HG03521 (cell line): ENCODE results near the gene C18orf32.
"Not testable (repeated sequence)": the region's sequence is repeated elsewhere in the genome, so short reads cannot be mapped to it uniquely, and the experiment has no call there.

Experiments
- ATAC-seq: cut with Tn5 transposase; IDR thresholded peaks from one replicate; pipeline ENCODE4 v1.9.1; 2021; ENCODE audit warnings: mild to moderate bottlenecking, moderate library complexity; ENCODE audit not compliant: unreplicated experiment

The C18orf32 gene

DNA sequence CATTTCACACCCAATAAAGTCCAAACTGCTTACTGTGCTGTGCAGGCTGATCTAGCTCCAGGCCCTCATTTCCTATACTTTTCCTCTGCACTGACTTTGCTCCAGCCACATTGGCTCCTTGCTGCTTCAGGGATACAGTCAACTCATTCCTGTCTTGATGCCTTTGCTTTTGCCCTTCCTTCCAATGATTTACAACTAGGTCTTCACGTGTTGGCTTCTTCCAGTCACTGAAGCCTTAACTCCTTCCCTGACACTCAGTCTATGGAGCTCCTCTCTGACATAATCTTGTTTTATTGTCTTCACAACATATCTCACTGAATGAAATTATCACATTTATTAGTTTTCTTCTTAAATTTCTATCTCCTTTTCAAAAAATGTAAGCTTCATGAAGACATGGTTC, 16.9 kb upstream of the C18orf32 start:
- ATAC-seq: no peak

GRCh38 chr18:49500201-49500921, 13.3 kb upstream of the C18orf32 start:
- no peak for ATAC-seq

DNA sequence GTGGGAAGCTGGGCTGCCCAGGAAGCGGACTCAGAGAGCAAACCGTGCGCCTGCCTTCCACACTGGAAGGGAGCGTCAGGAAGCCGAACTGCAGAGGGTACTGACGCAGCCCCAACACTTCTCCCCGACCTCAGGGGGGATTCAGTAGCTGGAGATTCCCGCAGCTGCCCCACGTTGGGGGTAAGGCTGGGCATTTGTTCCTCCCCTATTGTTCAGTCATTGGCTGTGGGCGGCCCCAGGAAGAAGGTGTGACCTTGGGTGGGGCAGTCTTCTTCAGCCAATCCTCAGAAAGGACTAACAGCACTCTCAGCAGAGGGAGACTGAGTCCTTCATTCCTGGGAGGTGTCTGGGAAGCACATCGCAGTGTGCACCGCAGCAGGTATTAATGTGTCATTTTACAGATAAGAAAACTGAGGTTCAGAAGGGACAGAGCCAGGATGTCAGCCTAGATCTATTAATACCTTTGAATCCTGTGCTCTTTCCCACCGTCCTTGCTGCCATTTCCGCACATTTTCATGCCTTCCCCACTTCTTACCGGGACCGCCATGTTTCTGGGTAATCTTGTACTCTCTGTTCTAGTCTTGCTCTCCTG, 12.1 kb upstream of the C18orf32 start:
- ATAC-seq: no peak

- ATAC-seq: no peak
Observed at GRCh38 chr18:49495480-49495879, 8.4 kb upstream of the C18orf32 start.

DNA sequence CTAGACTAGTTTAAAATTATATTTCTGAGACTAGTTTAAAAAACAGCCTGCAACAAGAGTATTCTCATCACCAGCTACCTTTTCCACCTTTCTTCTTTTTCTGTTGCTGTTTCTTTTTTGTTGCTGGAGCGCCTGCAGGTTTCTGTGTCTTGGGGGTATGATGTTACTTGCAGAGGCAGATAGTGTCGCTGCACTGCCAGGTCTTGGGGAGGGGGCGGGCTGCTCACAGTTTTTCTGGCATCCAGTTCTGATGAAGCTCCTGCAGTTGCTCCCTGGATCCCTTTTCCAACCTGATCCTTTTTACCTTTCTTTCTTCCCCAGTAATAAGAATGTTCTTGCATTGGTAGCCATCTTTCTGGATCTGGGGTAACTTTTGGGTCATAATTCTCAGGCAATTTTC, 8.0 kb upstream of the C18orf32 start:
- no peak for ATAC-seq

- ATAC-seq: no peak
Observed at GRCh38 chr18:49494660-49495059, 7.6 kb upstream of the C18orf32 start.

DNA sequence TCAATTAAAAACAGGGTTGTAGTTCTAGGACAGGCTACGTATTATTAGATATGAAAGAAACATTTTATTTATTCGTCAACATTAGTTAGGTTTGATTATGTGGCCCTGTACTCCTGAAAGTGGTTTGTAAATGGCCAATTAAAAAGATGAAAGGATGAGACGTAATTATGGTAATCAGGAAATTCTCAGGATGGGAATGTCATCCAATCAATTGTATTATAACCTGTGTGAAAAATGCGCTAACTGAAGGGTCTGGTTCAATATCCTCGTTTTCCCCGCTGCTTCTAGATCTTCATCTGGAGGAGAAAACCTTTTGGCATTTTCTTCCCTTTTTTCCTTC, 5.6 kb upstream of the C18orf32 start:
- no peak for ATAC-seq

DNA sequence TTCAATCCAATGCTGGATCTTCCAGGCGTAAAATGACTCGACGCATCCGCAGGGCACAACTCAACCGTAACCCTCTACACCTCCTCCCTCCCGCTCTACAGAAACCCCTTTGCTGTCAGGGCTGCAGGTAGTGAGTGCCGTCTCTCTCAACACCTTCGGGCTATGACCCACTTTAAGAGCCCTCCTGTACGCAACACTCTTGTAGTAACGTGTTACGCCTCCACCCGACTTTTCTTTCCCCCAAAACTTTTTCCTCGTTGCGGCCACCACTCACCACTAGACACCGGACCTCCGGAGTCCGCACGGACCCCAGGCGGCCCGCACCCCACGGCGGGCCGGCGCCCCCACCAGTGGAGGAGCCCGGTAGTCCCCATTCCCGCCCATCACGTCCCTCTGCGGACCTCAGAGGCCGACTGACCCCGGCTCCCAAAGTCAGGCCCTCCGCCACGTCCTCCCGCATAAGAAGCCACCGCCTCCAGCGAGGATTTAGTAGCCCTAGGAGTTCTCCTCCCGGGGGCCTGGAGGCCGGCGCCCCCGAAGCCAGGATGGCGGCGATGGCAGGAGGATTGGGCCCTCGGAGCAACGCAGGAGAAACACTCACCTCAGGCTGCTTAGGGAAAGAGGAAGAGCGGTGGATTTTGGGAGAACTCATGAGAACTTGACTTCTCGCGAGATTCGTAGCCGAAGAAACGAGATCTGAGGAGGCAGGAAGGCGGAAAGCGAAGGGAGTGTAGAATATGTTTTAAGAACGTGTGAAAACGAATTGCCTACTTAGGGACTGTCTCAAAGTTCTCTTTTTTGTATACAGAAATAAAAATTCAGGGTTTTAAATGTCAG, 5.0 kb upstream of the C18orf32 start, which contains the start of gene RPL17:
RPL17 (minus strand) TSS at position 609 of the 837 bp plus-strand sequence.
- ATAC-seq: peak; percentile 50

GRCh38 chr18:49491534-49491856, 4.5 kb upstream of the C18orf32 start:
- no peak for ATAC-seq

- no peak for ATAC-seq
Observed at GRCh38 chr18:49490246-49490762, 3.3 kb upstream of the C18orf32 start.

GRCh38 chr18:49487711-49488310, 777 bp upstream of the C18orf32 start:
- no peak for ATAC-seq

GRCh38 chr18:49486606-49486952, 455 bp downstream of the C18orf32 start:
- no peak for ATAC-seq

DNA sequence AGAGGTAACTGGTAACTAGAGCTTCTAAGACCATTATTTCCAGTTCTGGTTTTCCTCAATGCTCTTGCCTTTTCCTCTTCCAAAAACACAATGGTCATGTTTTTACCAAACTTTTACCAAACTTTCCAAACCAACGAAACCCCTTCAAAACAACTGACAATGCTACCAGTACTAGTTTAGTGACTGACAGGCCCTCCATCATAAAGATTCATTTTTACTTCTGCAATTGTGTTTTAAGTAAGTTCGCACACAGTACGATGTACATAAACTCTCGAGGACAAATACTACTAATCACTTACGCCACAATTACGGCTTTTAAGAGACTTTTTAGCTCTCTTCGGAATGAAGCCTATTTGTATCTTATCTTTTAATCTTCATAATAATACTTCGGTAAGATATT, 900 bp downstream of the C18orf32 start:
- ATAC-seq: no peak

- no peak for ATAC-seq
Observed at GRCh38 chr18:49483198-49483597, 3.8 kb downstream of the C18orf32 start.

- no peak for ATAC-seq
Observed at GRCh38 chr18:49481907-49482306, 5.1 kb downstream of the C18orf32 start.

- no peak for ATAC-seq
Observed at GRCh38 chr18:49481317-49481716, 5.7 kb downstream of the C18orf32 start.

DNA sequence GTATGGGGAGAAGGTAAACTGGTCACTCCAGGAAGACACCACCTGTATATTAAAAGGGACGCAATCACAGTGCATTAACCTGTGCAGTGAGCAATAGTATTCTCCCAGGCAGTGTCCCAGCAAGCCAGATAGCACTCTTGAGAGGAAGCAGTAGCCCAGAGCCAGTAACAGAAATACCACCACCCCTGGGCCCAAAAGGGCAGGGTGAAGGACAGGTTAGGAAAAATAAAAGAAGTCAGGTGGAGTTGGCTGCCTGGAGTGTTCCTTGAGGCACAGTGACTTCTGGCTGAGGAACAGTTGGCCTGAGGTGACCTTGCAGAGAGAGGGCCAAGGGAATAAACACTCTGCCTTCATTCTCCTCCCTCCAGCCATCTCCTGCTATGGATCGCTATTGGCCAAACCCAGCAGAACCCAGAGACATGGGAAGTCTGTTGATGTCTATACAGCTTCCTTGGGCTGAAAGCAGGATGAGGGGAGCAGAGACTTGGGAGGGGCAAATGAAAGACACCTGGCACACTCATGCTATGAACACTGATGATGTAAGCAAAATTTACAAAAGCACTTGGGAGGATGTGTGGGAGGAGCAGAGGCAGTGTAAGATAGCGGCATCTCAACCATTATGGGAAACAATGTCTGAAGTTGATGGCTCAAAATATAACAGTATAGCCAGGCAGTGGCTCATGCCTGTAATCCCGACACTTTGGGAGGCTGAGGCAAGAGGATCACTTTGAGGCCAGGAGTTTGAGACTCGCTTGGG, 7.5 kb downstream of the C18orf32 start:
- ATAC-seq: no peak

GRCh38 chr18:49476664-49477411, 10.2 kb downstream of the C18orf32 start:
- ATAC-seq: no peak

- ATAC-seq: not testable (repeated sequence)
Observed at GRCh38 chr18:49474935-49475334, 12.1 kb downstream of the C18orf32 start.

- no peak for ATAC-seq
Observed at GRCh38 chr18:49473721-49474120, 13.3 kb downstream of the C18orf32 start.
